Endodermal cell (in vitro differentiated cells): Measurements from ENCODE around the gene MRGPRD. TPM values are rescaled to one million over a fixed set of nuclear protein-coding genes. Genes with fewer than 3 reads are reported as not detected.
"Not testable (repeated sequence)": the region's sequence is repeated elsewhere in the genome, so short reads cannot be mapped to it uniquely, and the experiment has no call there.

ENCODE experiments used
- DNase-seq: peaks from one replicate; pipeline ENCODE4 v3.0.0-alpha.2; 2017
- H3K27ac ChIP-seq: 2 replicates; pipeline ENCODE4 v1.5.1; 2013; ENCODE audit warnings: mild to moderate bottlenecking, low read depth, low read length, moderate library complexity
- H3K27me3 ChIP-seq: 2 replicates; pipeline ENCODE4 v1.6.1; 2013; ENCODE audit warnings: mild to moderate bottlenecking, low read length, moderate library complexity; ENCODE audit not compliant: insufficient read depth, control insufficient read depth, poor library complexity, severe bottlenecking
- H3K36me3 ChIP-seq: 2 replicates; pipeline ENCODE4 v1.7.0; 2013; ENCODE audit warnings: mild to moderate bottlenecking, low read length, moderate library complexity; ENCODE audit not compliant: control insufficient read depth, insufficient read depth
- H3K4me1 ChIP-seq: one replicate; pipeline ENCODE4 v1.7.0; 2013; ENCODE audit warnings: low read length; ENCODE audit not compliant: control insufficient read depth, insufficient read depth
- H3K4me3 ChIP-seq: 2 replicates; pipeline ENCODE4 v1.5.1; 2013; ENCODE audit warnings: mild to moderate bottlenecking, low read length, moderate library complexity
- H3K9ac ChIP-seq: 2 replicates; pipeline ENCODE4 v1.6.1; 2013; ENCODE audit warnings: mild to moderate bottlenecking, low read length, moderate library complexity; ENCODE audit not compliant: poor library complexity, severe bottlenecking; ENCODE audit errors: extremely low read depth
- H3K9me3 ChIP-seq: 2 replicates; pipeline ENCODE4 v1.6.1; 2013; ENCODE audit warnings: mild to moderate bottlenecking, low read length, moderate library complexity; ENCODE audit not compliant: control insufficient read depth
- H3K27ac Mint-ChIP-seq: 2 replicates; pipeline ENCODE4 v1.8.0; 2020; ENCODE audit warnings: mixed read lengths
- H3K27me3 Mint-ChIP-seq: 2 replicates; pipeline ENCODE4 v1.8.0; 2021; ENCODE audit warnings: mild to moderate bottlenecking, mixed read lengths; ENCODE audit not compliant: insufficient read depth
- H3K36me3 Mint-ChIP-seq: 2 replicates; pipeline ENCODE4 v1.8.0; 2020; ENCODE audit warnings: low read depth, mixed read lengths
- H3K4me1 Mint-ChIP-seq: 2 replicates; pipeline ENCODE4 v1.8.0; 2020; ENCODE audit warnings: mixed read lengths
- H3K4me3 Mint-ChIP-seq: 2 replicates; pipeline ENCODE4 v1.8.0; 2020; ENCODE audit warnings: mild to moderate bottlenecking, moderate library complexity, mixed read lengths
- H3K9me3 Mint-ChIP-seq: 2 replicates; pipeline ENCODE4 v1.8.0; 2020; ENCODE audit warnings: mild to moderate bottlenecking, mixed read lengths
- WGBS, 2 experiments: methylation state at CpG; one replicate each; pipeline versions ENCODE4 v1.1.5 to v1.1.7; 2013; ENCODE audit warnings: missing lambda C conversion rate in 2 of 2, mixed read lengths in 1 of 2; ENCODE audit not compliant: insufficient coverage in 1 of 2, insufficient read length in 1 of 2; 5-methylcytosine and 5-hydroxymethylcytosine counted together
- total RNA-seq, 2 donors: library from RNA; stranded (reverse); fragmentation: NEBNext Ultra II Directional in 1 of 2; extraction: Animal tissue kit (Norgen Biotek cat#: 25700) in 1 of 2; gene quantifications; 2 replicates in 1 of 2; 3 replicates in 1 of 2; pipeline ENCODE4 v1.2.1, GENCODE V29; 2021
- TF ChIP-seq, protein P1 (sequence below): fragments of 200-600 bp; sonication (generic); conservative IDR thresholded peaks from 2 replicates; pipeline ENCODE4 v1.5.0; 2021; ENCODE audit warnings: antibody characterized with exemption, mild to moderate bottlenecking

Gene MRGPRD
- total RNA-seq, 2 donors from 2014 or later, result not detected

DNA sequence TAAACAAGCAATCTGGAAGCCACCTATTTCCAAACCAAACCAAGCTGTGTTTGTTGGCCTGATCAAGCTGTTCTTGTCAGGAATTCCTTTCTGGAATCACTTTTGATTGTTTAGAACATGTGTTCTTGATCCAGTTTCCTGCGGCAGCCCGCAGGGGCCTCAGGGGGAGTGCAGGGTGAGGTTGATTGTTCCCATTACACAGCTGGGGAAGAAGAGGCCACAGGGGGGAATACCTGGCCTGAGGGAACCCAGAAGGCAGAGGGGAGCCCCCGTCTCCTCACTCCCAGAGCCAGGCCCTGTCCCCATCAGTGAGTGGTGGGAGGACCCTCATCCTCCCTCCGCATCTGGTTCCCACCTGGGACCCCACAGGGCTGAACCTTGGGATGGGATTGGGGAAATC is 4.2 kb downstream of the MRGPRD start:
- no peaks in the 10 kb centered on the region for H3K4me1 Mint-ChIP-seq
- Histone ChIP-seq H3K4me3 (no peak overlapping the region), H3K27me3 (no peaks in the 10 kb centered on the region), H3K36me3 (no peaks in the 10 kb centered on the region), H3K9ac (no peak overlapping the region), H3K4me1 (no peaks in the 10 kb centered on the region), H3K9me3 (peaks cover 8% of the 10 kb centered on the region), H3K27ac (no peak overlapping the region)
- no peak overlapping the region for H3K27ac Mint-ChIP-seq
- no peaks in the 10 kb centered on the region for H3K36me3 Mint-ChIP-seq
- no peak for DNase-seq
- H3K27me3 Mint-ChIP-seq, result no peaks in the 10 kb centered on the region
- H3K4me3 Mint-ChIP-seq, result no peak overlapping the region
- 92 to 96% methylated on average over 2 to 4 of the region's 4 CpGs for WGBS, 2 experiments
- TF ChIP-seq, protein P1, sequence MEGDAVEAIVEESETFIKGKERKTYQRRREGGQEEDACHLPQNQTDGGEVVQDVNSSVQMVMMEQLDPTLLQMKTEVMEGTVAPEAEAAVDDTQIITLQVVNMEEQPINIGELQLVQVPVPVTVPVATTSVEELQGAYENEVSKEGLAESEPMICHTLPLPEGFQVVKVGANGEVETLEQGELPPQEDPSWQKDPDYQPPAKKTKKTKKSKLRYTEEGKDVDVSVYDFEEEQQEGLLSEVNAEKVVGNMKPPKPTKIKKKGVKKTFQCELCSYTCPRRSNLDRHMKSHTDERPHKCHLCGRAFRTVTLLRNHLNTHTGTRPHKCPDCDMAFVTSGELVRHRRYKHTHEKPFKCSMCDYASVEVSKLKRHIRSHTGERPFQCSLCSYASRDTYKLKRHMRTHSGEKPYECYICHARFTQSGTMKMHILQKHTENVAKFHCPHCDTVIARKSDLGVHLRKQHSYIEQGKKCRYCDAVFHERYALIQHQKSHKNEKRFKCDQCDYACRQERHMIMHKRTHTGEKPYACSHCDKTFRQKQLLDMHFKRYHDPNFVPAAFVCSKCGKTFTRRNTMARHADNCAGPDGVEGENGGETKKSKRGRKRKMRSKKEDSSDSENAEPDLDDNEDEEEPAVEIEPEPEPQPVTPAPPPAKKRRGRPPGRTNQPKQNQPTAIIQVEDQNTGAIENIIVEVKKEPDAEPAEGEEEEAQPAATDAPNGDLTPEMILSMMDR, result no peak
- peaks cover 6% of the 10 kb centered on the region for H3K9me3 Mint-ChIP-seq

DNA sequence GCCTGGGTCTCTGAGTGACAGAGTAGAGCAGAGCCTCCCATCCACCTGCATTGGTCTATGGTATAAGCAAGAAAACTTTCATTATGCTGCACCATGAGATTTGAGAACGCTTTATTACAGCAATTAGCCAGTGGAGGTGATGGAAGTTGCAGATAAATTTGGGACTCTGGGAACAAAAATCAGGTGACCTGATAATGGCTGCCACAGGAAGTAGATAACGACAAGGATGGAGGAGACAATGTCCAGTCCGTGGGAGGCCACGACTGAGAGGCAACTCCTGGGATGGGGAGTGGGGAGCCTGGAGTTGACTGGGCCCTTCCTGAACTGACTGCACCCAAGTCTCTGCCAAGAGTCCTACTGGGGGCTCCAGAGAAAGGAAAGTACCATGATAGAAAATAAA is 4.7 kb downstream of the MRGPRD start:
- H3K9ac ChIP-seq, result no peak overlapping the region
- Mint-ChIP-seq H3K4me3 (no peak overlapping the region), H3K9me3 (peaks cover 6% of the 10 kb centered on the region), H3K4me1 (no peaks in the 10 kb centered on the region), H3K27me3 (no peaks in the 10 kb centered on the region), H3K36me3 (no peaks in the 10 kb centered on the region), H3K27ac (no peak overlapping the region)
- H3K9me3 ChIP-seq, result peaks cover 8% of the 10 kb centered on the region
- H3K4me1 ChIP-seq, result no peaks in the 10 kb centered on the region
- TF ChIP-seq, protein P1, result no peak
- no peaks in the 10 kb centered on the region for H3K27me3 ChIP-seq
- no peak overlapping the region for H3K27ac ChIP-seq
- no peak for DNase-seq
- WGBS, 2 experiments, result 77 to 84% methylated on average over 4 of the region's 4 CpGs
- H3K36me3 ChIP-seq, result no peaks in the 10 kb centered on the region
- H3K4me3 ChIP-seq, result no peak overlapping the region

DNA sequence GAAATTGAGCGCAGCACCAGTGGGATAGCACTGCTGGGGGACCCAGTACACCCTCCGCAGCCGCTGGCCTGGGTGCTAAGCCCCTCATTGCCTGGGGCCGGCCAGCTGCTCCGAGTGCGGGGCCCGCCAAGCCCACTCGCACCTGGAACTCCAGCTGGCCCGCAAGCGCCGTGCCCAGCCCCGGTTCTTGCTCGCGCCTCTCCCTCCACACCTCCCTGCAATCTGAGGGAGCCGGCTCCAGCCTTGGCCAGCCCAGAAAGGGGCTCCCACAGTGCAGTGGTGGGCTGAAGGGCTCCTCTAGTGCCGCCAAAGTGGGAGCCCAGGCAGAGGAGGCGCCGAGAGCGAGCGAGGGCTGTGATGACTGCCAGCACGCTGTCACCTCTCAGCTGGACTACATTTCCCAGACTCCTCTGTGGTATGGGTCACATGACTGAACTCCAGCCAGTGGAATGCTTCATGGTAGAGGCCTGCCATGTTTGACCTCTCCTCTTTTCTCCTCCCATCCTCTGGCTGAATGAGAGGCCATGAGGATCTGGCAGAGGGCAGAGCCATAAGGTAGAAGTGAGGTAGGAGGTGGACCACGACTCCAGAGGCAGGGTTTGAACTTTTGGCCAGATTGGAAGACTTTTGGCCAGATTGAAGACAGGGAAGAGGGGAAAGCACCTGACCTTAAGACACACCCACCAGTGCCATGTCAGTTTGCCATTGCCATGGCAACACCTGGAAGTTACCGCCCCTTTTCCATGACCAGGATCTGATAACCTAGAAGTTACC is 6.2 kb downstream of the MRGPRD start:
- no peak overlapping the region for H3K4me3 Mint-ChIP-seq
- no peaks in the 10 kb centered on the region for H3K27me3 Mint-ChIP-seq
- WGBS, 2 experiments, result 91 to 93% methylated on average over 7 to 23 of the region's 23 CpGs
- peak overlapping the region; percentile 57 for H3K27ac Mint-ChIP-seq
- Histone ChIP-seq H3K27ac (no peak overlapping the region), H3K9ac (no peak overlapping the region), H3K4me1 (no peaks in the 10 kb centered on the region), H3K9me3 (peaks cover 8% of the 10 kb centered on the region), H3K27me3 (no peaks in the 10 kb centered on the region), H3K4me3 (no peak overlapping the region), H3K36me3 (no peaks in the 10 kb centered on the region)
- no peaks in the 10 kb centered on the region for H3K36me3 Mint-ChIP-seq
- peaks cover 6% of the 10 kb centered on the region for H3K9me3 Mint-ChIP-seq
- TF ChIP-seq, protein P1, result no peak
- no peaks in the 10 kb centered on the region for H3K4me1 Mint-ChIP-seq
- DNase-seq, result peak; percentile 76

DNA sequence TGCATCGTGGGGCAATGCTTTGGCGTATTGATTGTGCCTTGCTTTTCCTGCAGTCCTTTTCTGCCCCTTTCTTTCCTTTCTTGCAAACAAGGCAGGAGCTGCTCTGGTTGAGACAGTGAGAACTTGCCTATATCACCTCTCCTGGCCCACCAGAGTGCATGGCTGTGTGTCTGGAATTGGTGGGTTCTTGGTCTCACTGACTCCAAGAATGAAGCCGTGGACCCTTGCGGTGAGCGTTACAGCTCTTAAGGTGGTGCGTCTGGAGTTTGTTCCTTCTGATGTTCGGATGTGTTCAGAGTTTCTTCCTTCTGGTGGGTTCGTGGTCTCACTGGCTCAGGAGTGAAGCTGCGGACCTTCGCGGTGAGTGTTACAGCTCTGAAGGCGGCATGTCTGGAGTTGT is 7.1 kb downstream of the MRGPRD start:
- not testable (repeated sequence) for H3K36me3 ChIP-seq, H3K4me3 ChIP-seq, H3K9me3 ChIP-seq, DNase-seq, H3K27ac ChIP-seq, H3K36me3 Mint-ChIP-seq, H3K4me3 Mint-ChIP-seq, H3K27me3 ChIP-seq, H3K27me3 Mint-ChIP-seq, H3K9ac ChIP-seq, H3K27ac Mint-ChIP-seq, H3K9me3 Mint-ChIP-seq, H3K4me1 ChIP-seq, H3K4me1 Mint-ChIP-seq
- 94% methylated on average over 4 to 12 of the region's 12 CpGs for WGBS, 2 experiments
